Germinal center (tissue), 1 donor: Measurements from ENCODE around the gene FBXL13.
"Not testable (repeated sequence)": the region's sequence is repeated elsewhere in the genome, so short reads cannot be mapped to it uniquely, and the experiment has no call there.

Source experiments
- DNase-seq: peaks from one replicate; pipeline ENCODE4 v3.0.0; 2012; ENCODE audit warnings: mixed read lengths, low spot score

The FBXL13 gene

GRCh38 chr7:102819151-102819550 is 255.4 kb downstream of the FBXL13 start:
- DNase-seq: no peak

GRCh38 chr7:102817616-102818573 is 256.7 kb downstream of the FBXL13 start:
- DNase-seq: no peak

DNA sequence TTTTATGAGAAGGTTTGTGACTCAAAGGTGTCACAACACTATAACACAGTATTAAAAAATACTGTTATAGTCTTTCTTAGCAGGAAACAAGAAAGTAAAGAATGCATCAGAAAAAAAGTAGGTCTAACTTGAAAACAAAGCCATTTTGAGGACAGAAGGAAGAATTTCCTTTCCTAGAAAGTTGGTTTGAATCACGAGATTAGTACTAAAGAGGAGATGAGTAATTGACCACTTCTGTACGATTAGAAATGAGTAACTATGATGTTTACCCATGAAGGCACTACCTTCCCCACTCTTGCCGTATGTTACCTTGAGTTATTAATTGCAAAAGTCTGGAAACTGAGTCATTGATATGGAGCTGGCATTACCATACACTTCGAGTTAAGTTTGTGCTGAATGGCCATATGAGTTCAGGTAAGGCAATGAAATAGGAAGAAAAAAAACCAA is 260.5 kb downstream of the FBXL13 start:
- no peak for DNase-seq

- no peak for DNase-seq
Measured at GRCh38 chr7:102813191-102814024, 261.2 kb downstream of the FBXL13 start.

- DNase-seq: no peak
Measured at GRCh38 chr7:102811942-102812678, 262.5 kb downstream of the FBXL13 start.

DNA sequence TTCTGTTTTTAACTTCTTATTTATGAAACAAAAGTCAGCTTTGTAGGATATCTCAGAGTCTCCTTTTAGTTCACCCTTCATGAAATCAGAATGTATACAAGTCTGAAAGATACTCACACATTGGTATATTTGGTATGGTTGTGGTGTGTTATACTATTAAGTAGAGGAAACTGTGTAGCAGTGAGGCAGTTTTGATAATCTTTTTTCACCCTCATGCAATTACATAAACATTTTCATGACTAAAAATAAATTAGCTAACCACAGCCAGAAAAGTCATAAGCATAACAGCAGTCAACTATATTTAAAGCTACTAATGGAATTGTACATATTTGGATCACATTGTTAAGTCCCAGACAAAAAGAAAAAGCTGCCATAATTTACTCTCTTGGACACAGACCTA is 263.7 kb downstream of the FBXL13 start:
- no peak for DNase-seq

- DNase-seq: no peak
Measured at GRCh38 chr7:102806613-102807012, 268.0 kb downstream of the FBXL13 start.

GRCh38 chr7:102795987-102796595 is 278.5 kb downstream of the FBXL13 start:
- DNase-seq: not testable (repeated sequence)

GRCh38 chr7:102794567-102794966 is 280.0 kb downstream of the FBXL13 start:
- DNase-seq: not testable (repeated sequence)

- not testable (repeated sequence) for DNase-seq
Measured at GRCh38 chr7:102791831-102792230, 282.8 kb downstream of the FBXL13 start.

GRCh38 chr7:102791367-102791766 is 283.2 kb downstream of the FBXL13 start:
- not testable (repeated sequence) for DNase-seq

GRCh38 chr7:102790364-102791100 is 284.1 kb downstream of the FBXL13 start:
- DNase-seq: not testable (repeated sequence)

GRCh38 chr7:102788770-102789169 is 285.8 kb downstream of the FBXL13 start:
- not testable (repeated sequence) for DNase-seq

- DNase-seq: not testable (repeated sequence)
Measured at GRCh38 chr7:102780926-102781325, 293.7 kb downstream of the FBXL13 start.

DNA sequence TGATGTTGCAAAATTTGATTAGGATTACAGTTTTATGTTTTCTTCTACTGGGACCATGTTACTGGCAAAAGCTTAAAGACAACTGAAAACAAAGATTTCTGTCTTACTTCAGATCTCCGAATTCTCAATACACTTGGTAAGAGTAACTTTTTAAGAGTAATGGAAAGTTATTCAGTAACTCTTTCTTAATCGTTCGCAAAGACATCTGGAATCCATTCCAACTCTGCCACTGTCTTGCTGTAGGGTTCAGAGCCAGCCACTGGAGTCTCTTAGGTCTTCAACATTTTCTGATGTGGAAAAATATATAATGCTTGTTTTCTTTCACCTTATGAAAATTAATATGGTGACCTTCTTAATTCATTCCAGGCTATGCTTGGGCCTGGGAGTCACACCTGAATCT is 295.9 kb downstream of the FBXL13 start:
- not testable (repeated sequence) for DNase-seq

- DNase-seq: not testable (repeated sequence)
Measured at GRCh38 chr7:102776217-102776616, 298.4 kb downstream of the FBXL13 start.

- DNase-seq: not testable (repeated sequence)
Measured at GRCh38 chr7:102770467-102770866, 304.1 kb downstream of the FBXL13 start.

- not testable (repeated sequence) for DNase-seq
Measured at GRCh38 chr7:102769657-102770192, 304.9 kb downstream of the FBXL13 start.

DNA sequence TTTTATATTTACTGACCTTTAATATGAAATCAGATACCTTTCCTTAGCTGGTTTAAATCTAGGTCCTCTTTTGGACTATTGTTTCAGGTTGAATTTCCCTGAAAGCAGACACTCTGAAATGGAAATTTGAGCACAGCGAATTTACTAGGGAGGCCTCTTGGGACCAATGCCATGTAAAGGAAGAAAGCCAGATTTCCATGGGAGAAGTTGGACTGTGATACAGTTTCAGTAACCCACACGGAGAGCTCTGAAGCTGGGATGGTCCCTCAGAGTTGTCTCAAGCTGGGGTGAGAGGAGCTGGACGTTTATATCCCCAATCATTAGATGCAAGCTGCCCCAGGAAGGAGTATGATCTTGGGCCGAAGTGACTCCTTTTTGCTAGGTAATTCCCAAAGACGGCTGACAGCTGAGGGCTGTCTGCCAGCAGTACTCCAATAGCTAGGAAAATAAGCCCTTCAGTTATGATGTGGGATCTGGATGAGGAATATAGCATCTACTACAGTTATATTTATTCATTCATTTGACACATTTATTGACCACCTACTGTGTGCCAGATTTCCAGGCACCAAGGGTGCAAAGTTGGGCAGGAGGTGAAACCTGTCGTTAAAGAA is 311.2 kb downstream of the FBXL13 start:
- DNase-seq: not testable (repeated sequence)
